Astrocyte (in vitro differentiated cells and primary cell): ENCODE measurements around the gene KRT80.

Experiments
- EZH2 ChIP-seq: IDR thresholded peaks from 2 replicates; pipeline ENCODE4 v1.6.1; 2012; ENCODE audit warnings: mild to moderate bottlenecking, low read length, inconsistent platforms; ENCODE audit not compliant: insufficient read depth
- TF ChIP-seq, protein P1 (sequence below): IDR thresholded peaks from 2 replicates; pipeline ENCODE4 v1.5.1; 2011; ENCODE audit warnings: low read depth, mild to moderate bottlenecking, inconsistent platforms, low read length, moderate library complexity; ENCODE audit not compliant: insufficient read depth

GRCh38 chr12:52232674-52233461, 41.1 kb upstream of the KRT80 start, which contains the start of gene KRT7:
- TF ChIP-seq, protein P1, sequence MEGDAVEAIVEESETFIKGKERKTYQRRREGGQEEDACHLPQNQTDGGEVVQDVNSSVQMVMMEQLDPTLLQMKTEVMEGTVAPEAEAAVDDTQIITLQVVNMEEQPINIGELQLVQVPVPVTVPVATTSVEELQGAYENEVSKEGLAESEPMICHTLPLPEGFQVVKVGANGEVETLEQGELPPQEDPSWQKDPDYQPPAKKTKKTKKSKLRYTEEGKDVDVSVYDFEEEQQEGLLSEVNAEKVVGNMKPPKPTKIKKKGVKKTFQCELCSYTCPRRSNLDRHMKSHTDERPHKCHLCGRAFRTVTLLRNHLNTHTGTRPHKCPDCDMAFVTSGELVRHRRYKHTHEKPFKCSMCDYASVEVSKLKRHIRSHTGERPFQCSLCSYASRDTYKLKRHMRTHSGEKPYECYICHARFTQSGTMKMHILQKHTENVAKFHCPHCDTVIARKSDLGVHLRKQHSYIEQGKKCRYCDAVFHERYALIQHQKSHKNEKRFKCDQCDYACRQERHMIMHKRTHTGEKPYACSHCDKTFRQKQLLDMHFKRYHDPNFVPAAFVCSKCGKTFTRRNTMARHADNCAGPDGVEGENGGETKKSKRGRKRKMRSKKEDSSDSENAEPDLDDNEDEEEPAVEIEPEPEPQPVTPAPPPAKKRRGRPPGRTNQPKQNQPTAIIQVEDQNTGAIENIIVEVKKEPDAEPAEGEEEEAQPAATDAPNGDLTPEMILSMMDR: no peak
- TF ChIP-seq EZH2: no peak
